SK-MEL-5 (cell line): Measurements from ENCODE around the gene ITGB6. TPM values are rescaled to one million over a fixed set of nuclear protein-coding genes. Genes with fewer than 3 reads are reported as not detected.

ENCODE experiments used
- DNase-seq: peaks from one replicate; pipeline ENCODE4 v3.0.0-alpha.2; 2016; ENCODE audit warnings: low read depth, low spot score
- in situ Hi-C: cut with HindIII; loops from 2 replicates; pipeline ENCODE4 v1.10.0; 2016; ENCODE audit warnings: low sequenced_read_pairs, high pct_unique_total_duplicates, low pct_unique_long_range_greater_than_20kb
- total RNA-seq: library from RNA; depleted of rRNA; stranded (reverse); fragments of >200 nt; shearing (Covaris generic); gene quantifications from 2 replicates; pipeline ENCODE4 v1.2.3, GENCODE V29; 2014

The ITGB6 gene
- total RNA-seq, 1 experiment from 2014 or later: not detected

- in situ Hi-C loops: no loop called here
Observed at GRCh38 chr2:160223560-160223959, 23.5 kb upstream of the ITGB6 start.

GRCh38 chr2:160222546-160223283 is 22.6 kb upstream of the ITGB6 start:
- in situ Hi-C loops: no loop called here

More at GRCh38 chr2:160223560-160223959, 23.5 kb upstream of the ITGB6 start:
- DNase-seq: no peak

GRCh38 chr2:160221391-160222276 is 21.6 kb upstream of the ITGB6 start:
- DNase-seq: no peak
- in situ Hi-C loops: no loop called here

More at GRCh38 chr2:160222546-160223283, 22.6 kb upstream of the ITGB6 start:
- DNase-seq: no peak

- in situ Hi-C loops: no loop called here
- no peak for DNase-seq
Observed at GRCh38 chr2:160220545-160221009, 20.5 kb upstream of the ITGB6 start.

GRCh38 chr2:160220026-160220425 is 20.0 kb upstream of the ITGB6 start:
- no peak for DNase-seq
- in situ Hi-C loops: no loop called here

GRCh38 chr2:160214461-160215445 is 14.7 kb upstream of the ITGB6 start:
- peak; percentile 91 for DNase-seq
- in situ Hi-C loops: no loop called here

GRCh38 chr2:160213511-160213910 is 13.4 kb upstream of the ITGB6 start:
- no peak for DNase-seq
- in situ Hi-C loops: no loop called here

- in situ Hi-C loops: no loop called here
- peak; percentile 85 for DNase-seq
Observed at GRCh38 chr2:160210599-160211138, 10.6 kb upstream of the ITGB6 start.

GRCh38 chr2:160209516-160209856 is 9.4 kb upstream of the ITGB6 start:
- in situ Hi-C loops: no loop called here
- DNase-seq: no peak

- DNase-seq: no peak
- in situ Hi-C loops: no loop called here
Observed at GRCh38 chr2:160208655-160209515, 8.8 kb upstream of the ITGB6 start.

- DNase-seq: peak; percentile 73
- in situ Hi-C loops: no loop called here
Observed at GRCh38 chr2:160207804-160208654, 8.0 kb upstream of the ITGB6 start.

GRCh38 chr2:160207271-160207670 is 7.2 kb upstream of the ITGB6 start:
- in situ Hi-C loops: no loop called here
- DNase-seq: no peak

GRCh38 chr2:160206436-160206835 is 6.4 kb upstream of the ITGB6 start:
- DNase-seq: no peak
- in situ Hi-C loops: no loop called here

GRCh38 chr2:160205505-160205904 is 5.4 kb upstream of the ITGB6 start:
- DNase-seq: peak; percentile 73
- in situ Hi-C loops: no loop called here

GRCh38 chr2:160203422-160203821 is 3.4 kb upstream of the ITGB6 start:
- no peak for DNase-seq
- in situ Hi-C loops: no loop called here

- in situ Hi-C loops: no loop called here
- DNase-seq: no peak
Observed at GRCh38 chr2:160203007-160203406, 2.9 kb upstream of the ITGB6 start.
